GM12864 (cell line): ENCODE data around the gene WBP4.
"Not testable (repeated sequence)": the region's sequence is repeated elsewhere in the genome, so short reads cannot be mapped to it uniquely, and the experiment has no call there.

Experiments used
- DNase-seq: peaks from one replicate; pipeline ENCODE4 v3.0.0-alpha.2; 2011; ENCODE audit warnings: low read depth
- H3K4me3 ChIP-seq: 2 replicates; pipeline ENCODE4 v1.5.1; 2011; ENCODE audit warnings: mild to moderate bottlenecking, low read depth, low read length, control low read depth
- TF ChIP-seq, protein P1 (sequence below): IDR thresholded peaks from 2 replicates; pipeline ENCODE4 v1.5.1; 2011; ENCODE audit warnings: low read depth, mild to moderate bottlenecking, moderate library complexity, low read length, control low read depth, inconsistent platforms; ENCODE audit errors: missing control alignments

WBP4 gene

DNA sequence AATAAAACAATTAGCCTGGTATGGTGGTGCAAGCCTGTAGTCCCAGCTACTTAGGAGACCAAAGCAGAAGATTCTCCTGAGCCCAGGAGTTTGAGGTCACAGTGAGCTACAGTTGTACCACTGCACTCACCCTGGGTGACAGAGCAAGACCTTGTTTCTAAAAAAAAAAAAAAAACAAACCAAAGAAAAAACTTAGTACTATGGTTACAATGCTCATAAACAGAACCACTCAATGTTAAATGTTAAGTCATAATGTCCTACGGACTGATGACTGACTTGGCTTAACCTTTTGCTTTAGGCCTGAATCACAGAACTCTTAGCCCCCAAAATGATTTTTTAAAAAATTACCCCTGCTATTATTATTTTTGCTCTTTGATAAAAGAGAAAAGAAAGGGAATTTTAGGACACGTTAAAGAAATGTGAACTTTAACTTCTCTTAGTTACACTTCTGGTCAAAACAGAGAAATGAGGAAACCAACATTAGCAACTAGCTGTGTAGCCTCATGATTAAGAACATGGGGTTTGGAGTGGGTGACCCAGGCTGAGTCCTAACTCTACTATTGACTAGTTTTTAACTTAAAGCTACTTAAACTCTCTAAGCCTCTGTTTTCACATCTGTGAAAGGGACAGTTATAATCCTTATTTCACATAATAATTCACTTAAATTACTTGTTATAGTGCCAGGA lies 28.5 kb upstream of the WBP4 start:
- no peak overlapping the region for H3K4me3 ChIP-seq
- TF ChIP-seq, protein P1, sequence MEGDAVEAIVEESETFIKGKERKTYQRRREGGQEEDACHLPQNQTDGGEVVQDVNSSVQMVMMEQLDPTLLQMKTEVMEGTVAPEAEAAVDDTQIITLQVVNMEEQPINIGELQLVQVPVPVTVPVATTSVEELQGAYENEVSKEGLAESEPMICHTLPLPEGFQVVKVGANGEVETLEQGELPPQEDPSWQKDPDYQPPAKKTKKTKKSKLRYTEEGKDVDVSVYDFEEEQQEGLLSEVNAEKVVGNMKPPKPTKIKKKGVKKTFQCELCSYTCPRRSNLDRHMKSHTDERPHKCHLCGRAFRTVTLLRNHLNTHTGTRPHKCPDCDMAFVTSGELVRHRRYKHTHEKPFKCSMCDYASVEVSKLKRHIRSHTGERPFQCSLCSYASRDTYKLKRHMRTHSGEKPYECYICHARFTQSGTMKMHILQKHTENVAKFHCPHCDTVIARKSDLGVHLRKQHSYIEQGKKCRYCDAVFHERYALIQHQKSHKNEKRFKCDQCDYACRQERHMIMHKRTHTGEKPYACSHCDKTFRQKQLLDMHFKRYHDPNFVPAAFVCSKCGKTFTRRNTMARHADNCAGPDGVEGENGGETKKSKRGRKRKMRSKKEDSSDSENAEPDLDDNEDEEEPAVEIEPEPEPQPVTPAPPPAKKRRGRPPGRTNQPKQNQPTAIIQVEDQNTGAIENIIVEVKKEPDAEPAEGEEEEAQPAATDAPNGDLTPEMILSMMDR, result no peak
- no peak for DNase-seq

DNA sequence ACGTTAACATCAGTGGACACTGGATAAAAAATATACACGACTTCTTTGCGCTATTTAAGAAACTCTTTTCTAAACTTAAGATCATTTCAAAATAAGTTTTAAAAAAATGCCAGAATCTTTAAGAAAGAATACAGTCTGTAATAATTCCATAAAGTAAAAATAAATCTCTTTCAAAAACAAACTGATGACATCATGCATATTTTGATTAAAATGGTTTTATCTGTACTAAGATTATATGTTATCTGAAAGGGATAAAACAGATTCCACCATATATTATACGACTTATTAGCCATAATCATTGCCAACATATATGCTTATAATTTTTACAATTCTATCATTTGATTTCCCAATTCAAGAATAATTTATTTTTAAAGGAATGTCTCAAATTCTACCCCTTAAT lies 26.9 kb upstream of the WBP4 start:
- no peak overlapping the region for H3K4me3 ChIP-seq
- TF ChIP-seq, protein P1, result no peak

DNA sequence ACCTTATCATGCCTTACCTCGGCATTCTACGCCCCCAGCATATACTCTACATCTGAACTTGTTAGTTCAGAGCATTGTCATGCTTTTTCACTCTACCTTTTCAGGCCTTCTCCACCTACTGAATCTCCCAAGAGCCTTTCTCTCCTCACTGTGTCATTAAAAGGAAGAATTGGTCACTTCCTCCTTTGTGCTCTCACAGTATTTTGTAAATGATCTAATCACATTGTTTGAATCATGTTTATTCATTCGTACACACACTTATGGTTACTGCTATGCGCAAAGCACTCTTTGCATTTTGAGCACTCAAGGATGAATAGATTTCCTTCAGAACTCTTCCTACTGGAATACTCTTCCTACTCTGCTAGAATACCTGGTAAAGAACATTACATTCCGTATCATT lies 26.4 kb upstream of the WBP4 start:
- H3K4me3 ChIP-seq, result no peak overlapping the region
- no peak for DNase-seq
- TF ChIP-seq, protein P1, result no peak

More for the DNA sequence above, 26.9 kb upstream of the WBP4 start:
- DNase-seq, result no peak

DNA sequence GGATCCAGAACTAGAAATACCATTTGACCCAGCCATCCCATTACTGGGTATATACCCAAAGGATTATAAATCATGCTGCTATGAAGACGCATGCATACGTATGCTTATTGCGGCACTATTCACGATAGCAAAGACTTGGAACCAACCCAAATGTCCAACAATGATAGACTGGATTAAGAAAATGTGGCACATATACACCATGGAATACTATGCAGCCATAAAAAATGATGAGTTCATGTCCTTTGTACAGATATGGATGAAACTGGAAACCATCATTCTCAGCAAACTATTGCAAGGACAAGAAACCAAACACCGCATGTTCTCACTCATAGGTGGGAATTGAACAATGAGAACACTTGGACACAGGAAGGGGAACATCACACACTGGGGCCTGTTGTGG lies 24.8 kb upstream of the WBP4 start:
- not testable (repeated sequence) for H3K4me3 ChIP-seq, DNase-seq

DNA sequence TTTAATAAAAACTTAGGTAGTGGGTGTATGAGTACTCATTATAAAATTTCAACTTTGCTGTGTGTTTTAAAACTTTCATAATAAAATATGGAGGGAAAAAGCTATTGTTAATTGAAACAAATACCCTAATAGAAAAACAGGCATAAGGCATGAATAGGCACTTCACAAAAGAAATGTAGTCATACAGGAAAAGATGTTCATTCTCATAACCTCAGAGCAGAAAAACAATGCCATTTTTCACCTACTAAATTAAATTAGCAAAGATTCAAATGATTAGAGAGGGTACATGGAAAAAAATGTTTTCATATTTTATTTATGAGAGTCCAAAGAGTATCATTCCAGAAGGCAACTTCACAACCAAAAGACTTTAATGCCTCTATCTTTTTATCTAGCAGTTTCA lies 21.6 kb upstream of the WBP4 start:
- no peak overlapping the region for H3K4me3 ChIP-seq
- no peak for DNase-seq
- TF ChIP-seq, protein P1, result no peak

DNA sequence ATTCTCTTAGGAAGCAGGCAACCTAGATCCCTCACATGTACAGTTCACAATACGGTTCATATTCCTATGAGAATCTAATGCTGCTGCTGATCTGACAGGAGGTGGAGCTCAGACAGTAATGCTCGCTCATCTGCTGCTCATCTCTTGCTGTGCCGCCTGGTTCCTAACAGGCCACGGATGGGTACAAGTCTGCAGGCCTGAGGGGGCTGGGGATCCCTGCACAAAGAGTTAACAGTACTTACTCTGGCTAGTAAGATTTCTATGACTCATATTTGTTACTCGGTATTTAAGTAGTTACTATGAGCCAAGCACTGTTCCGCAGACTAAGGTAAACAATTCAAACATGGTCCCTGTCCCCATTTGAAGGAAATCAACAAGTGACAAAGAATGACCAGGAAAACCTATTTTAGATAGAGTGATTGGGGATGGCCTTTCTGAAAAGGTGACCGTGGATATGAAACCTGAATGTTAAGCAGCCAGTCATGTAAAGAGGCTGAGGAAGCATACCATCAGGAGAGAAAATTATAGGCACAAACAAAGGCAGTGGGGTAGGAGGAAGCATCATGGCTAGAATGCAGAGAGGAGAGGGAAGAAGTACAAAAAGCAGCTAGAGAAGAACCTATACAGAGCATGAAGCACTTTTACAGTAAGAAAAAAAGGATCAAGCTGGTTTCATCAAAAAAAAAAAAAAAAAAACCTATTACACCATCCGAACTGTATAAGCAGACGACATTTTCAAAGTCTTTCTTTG lies 20.6 kb upstream of the WBP4 start:
- DNase-seq, result no peak
- TF ChIP-seq, protein P1, result no peak
- H3K4me3 ChIP-seq, result no peak overlapping the region

DNA sequence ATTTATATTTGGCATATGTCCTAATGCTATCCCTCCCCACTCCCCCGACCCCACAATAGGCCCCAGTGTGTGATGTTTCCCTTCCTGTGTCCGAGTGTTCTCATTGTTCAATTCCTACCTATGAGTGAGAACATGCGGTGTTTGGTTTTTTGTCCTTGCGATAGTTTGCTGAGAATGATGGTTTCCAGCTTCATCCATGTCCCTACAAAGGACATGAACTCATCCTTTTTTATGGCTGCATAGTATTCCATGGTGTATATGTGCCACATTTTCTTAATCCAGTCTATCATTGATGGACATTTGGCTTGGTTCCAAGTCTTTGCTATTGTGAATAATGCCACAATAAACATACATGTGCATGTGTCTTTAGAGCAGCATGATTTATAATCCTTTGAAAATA lies 18.9 kb upstream of the WBP4 start:
- DNase-seq, H3K4me3 ChIP-seq: not testable (repeated sequence)

DNA sequence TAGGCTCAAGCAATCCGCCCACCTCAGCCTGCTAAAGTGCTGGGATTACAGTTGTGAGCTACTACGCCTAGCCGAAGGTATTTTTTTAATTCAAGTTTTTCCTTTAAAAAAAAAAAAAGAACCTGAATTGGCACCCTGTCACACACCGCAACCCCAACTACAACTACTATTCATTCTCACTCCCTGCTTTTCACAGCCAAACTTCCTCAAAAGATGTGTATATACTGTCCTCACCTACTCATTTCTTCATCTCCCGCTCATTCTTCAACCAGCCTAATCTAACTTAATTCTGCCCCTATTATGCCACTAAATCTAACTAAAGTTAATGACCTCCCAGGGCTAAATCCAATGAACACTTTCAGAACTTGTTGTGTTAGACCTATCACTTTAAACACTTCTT lies 12.7 kb upstream of the WBP4 start:
- TF ChIP-seq, protein P1, result no peak
- DNase-seq, result no peak
- H3K4me3 ChIP-seq, result no peak overlapping the region
